Ishikawa (cell line): ENCODE data around the gene IL10RB.

ENCODE experiments used
- CEBPB ChIP-seq: IDR thresholded peaks from 2 replicates; pipeline ENCODE4 v1.6.1; 2012
- CREB1 ChIP-seq: IDR thresholded peaks from 2 replicates; pipeline ENCODE4 v1.6.1; 2012; ENCODE audit warnings: low read depth
- EGR1 ChIP-seq: IDR thresholded peaks from 2 replicates; pipeline ENCODE4 v1.6.1; 2012
- EP300 ChIP-seq: IDR thresholded peaks from 2 replicates; pipeline ENCODE4 v1.6.1; 2012; ENCODE audit warnings: borderline replicate concordance
- FOXM1 ChIP-seq: IDR thresholded peaks from 2 replicates; pipeline ENCODE4 v1.6.1; 2012; ENCODE audit warnings: low read depth, borderline replicate concordance
- MAX ChIP-seq: IDR thresholded peaks from 2 replicates; pipeline ENCODE4 v1.6.1; 2012
- NFIC ChIP-seq: IDR thresholded peaks from 2 replicates; pipeline ENCODE4 v1.6.1; 2012
- RAD21 ChIP-seq: IDR thresholded peaks from 2 replicates; pipeline ENCODE4 v1.6.1; 2012; ENCODE audit warnings: low read depth
- REST ChIP-seq: IDR thresholded peaks from 2 replicates; pipeline ENCODE4 v1.6.1; 2012; ENCODE audit warnings: low read depth, mild to moderate bottlenecking
- TAF1 ChIP-seq: IDR thresholded peaks from 2 replicates; pipeline ENCODE4 v1.6.1; 2012; ENCODE audit warnings: low read depth, mild to moderate bottlenecking
- TCF12 ChIP-seq: IDR thresholded peaks from 2 replicates; pipeline ENCODE4 v1.6.1; 2012; ENCODE audit warnings: low read depth
- TEAD4 ChIP-seq: IDR thresholded peaks from 2 replicates; pipeline ENCODE4 v1.6.1; 2012
- USF1 ChIP-seq: IDR thresholded peaks from 2 replicates; pipeline ENCODE4 v1.6.1; 2012
- YY1 ChIP-seq: IDR thresholded peaks from 2 replicates; pipeline ENCODE4 v1.6.1; 2012; ENCODE audit warnings: low read depth
- ZBTB7A ChIP-seq: IDR thresholded peaks from 2 replicates; pipeline ENCODE4 v1.6.1; 2012; ENCODE audit warnings: low read depth

The IL10RB gene

GRCh38 chr21:33290441-33290840 is 24.3 kb downstream of the IL10RB start:
- TF ChIP-seq NFIC: peak; percentile 14; the same call in 1 of the 2 replicates
- TF ChIP-seq USF1: no peak
- TF ChIP-seq ZBTB7A: no peak
- no peak for TF ChIP-seq CEBPB

- TF ChIP-seq TAF1: no peak
- no peak for TF ChIP-seq NFIC
- no peak for TF ChIP-seq TEAD4
- no peak for TF ChIP-seq ZBTB7A
- no peak for TF ChIP-seq USF1
- TF ChIP-seq CEBPB: no peak
These were observed 25.5 kb downstream of the IL10RB start for GRCh38 chr21:33291686-33292085.

- TF ChIP-seq EGR1 (no peak), ZBTB7A (no peak), TAF1 (no peak), MAX (no peak), CEBPB (no peak)
These were observed 26.6 kb downstream of the IL10RB start for GRCh38 chr21:33292724-33293123.

- TF ChIP-seq USF1 (no peak), YY1 (no peak), TEAD4 (no peak), EP300 (no peak), REST (no peak), RAD21 (no peak), ZBTB7A (no peak), NFIC (no peak), TCF12 (no peak), CEBPB (no peak), MAX (no peak), TAF1 (no peak), CREB1 (no peak), EGR1 (no peak), FOXM1 (no peak)
These were observed 27.0 kb downstream of the IL10RB start for GRCh38 chr21:33293136-33293535.

- TF ChIP-seq TAF1: no peak
- no peak for TF ChIP-seq CEBPB
- no peak for TF ChIP-seq TEAD4
- no peak for TF ChIP-seq USF1
- no peak for TF ChIP-seq CREB1
- TF ChIP-seq RAD21: no peak
- TF ChIP-seq MAX: no peak
- TF ChIP-seq ZBTB7A: no peak
These were observed 27.6 kb downstream of the IL10RB start for GRCh38 chr21:33293811-33294216.

- TF ChIP-seq RAD21 (no peak), CEBPB (no peak), FOXM1 (no peak), EGR1 (no peak)
These were observed 30.0 kb downstream of the IL10RB start for GRCh38 chr21:33296156-33296555.

GRCh38 chr21:33299181-33299752 is 33.1 kb downstream of the IL10RB start:
- TF ChIP-seq YY1 (no peak), TAF1 (no peak), NFIC (no peak), CEBPB (no peak), MAX (no peak), TCF12 (no peak), EGR1 (no peak), ZBTB7A (no peak), EP300 (no peak), CREB1 (no peak), TEAD4 (no peak), REST (no peak), RAD21 (no peak), USF1 (no peak), FOXM1 (no peak)
